Germinal center (tissue), 1 donor: ENCODE measurements around the gene TMEM138.
"Not testable (repeated sequence)": the region's sequence is repeated elsewhere in the genome, so short reads cannot be mapped to it uniquely, and the experiment has no call there.

Experiments used
- DNase-seq: peaks from one replicate; pipeline ENCODE4 v3.0.0; 2012; ENCODE audit warnings: mixed read lengths, low spot score

TMEM138 gene

GRCh38 chr11:61367406-61367805 is 5.2 kb downstream of the TMEM138 start:
- DNase-seq = no peak

- no peak for DNase-seq
These were observed 6.5 kb downstream of the TMEM138 start for GRCh38 chr11:61368646-61369045.

- DNase-seq = no peak
These were observed 7.5 kb downstream of the TMEM138 start for GRCh38 chr11:61369372-61370348.

- DNase-seq = no peak
These were observed 8.3 kb downstream of the TMEM138 start for GRCh38 chr11:61370349-61371005.

- no peak for DNase-seq
These were observed 10.7 kb downstream of the TMEM138 start for GRCh38 chr11:61372659-61373420.

GRCh38 chr11:61375761-61376108 is 13.6 kb downstream of the TMEM138 start:
- DNase-seq = no peak

- no peak for DNase-seq
These were observed 15.4 kb downstream of the TMEM138 start for GRCh38 chr11:61377461-61378160.

- no peak for DNase-seq
These were observed 16.6 kb downstream of the TMEM138 start for GRCh38 chr11:61378713-61379313.

- no peak for DNase-seq
These were observed 18.7 kb downstream of the TMEM138 start for GRCh38 chr11:61380884-61381283.

GRCh38 chr11:61383859-61384258 is 21.7 kb downstream of the TMEM138 start:
- not testable (repeated sequence) for DNase-seq

GRCh38 chr11:61384271-61385242 is 22.4 kb downstream of the TMEM138 start:
- no peak for DNase-seq

- DNase-seq = no peak
These were observed 28.0 kb downstream of the TMEM138 start for GRCh38 chr11:61390161-61390560.

- DNase-seq = peak; percentile 42
These were observed 30.9 kb downstream of the TMEM138 start for GRCh38 chr11:61392981-61393595.

- no peak for DNase-seq
These were observed 39.0 kb downstream of the TMEM138 start for GRCh38 chr11:61401173-61401572.

- DNase-seq = no peak
These were observed 39.4 kb downstream of the TMEM138 start for GRCh38 chr11:61401573-61401972.

- DNase-seq = no peak
These were observed 41.5 kb downstream of the TMEM138 start for GRCh38 chr11:61403658-61404057.

GRCh38 chr11:61404103-61404502 is 41.9 kb downstream of the TMEM138 start:
- no peak for DNase-seq

- no peak for DNase-seq
These were observed 42.5 kb downstream of the TMEM138 start for GRCh38 chr11:61404641-61405040.

- DNase-seq = no peak
These were observed 43.9 kb downstream of the TMEM138 start for GRCh38 chr11:61406067-61406466.
